NCI-H1436 (cell line): ENCODE results near the gene EXOC3L4.

Experiments
- DNase-seq: peaks from one replicate; lab custom pipeline; 2025; lab: John Stamatoyannopoulos, UW

Gene EXOC3L4

GRCh38 chr14:103121846-103122584, 27.5 kb downstream of the EXOC3L4 start:
- peak; percentile 97 for DNase-seq

GRCh38 chr14:103122585-103122946, 28.0 kb downstream of the EXOC3L4 start:
- DNase-seq: no peak

GRCh38 chr14:103122947-103123633, 28.6 kb downstream of the EXOC3L4 start, which contains the start of gene TNFAIP2:
TNFAIP2 (plus strand) TSS chr14:103123461; CDS start chr14:103126458, 2,997 bp downstream.
- peak; percentile 56 for DNase-seq

DNA sequence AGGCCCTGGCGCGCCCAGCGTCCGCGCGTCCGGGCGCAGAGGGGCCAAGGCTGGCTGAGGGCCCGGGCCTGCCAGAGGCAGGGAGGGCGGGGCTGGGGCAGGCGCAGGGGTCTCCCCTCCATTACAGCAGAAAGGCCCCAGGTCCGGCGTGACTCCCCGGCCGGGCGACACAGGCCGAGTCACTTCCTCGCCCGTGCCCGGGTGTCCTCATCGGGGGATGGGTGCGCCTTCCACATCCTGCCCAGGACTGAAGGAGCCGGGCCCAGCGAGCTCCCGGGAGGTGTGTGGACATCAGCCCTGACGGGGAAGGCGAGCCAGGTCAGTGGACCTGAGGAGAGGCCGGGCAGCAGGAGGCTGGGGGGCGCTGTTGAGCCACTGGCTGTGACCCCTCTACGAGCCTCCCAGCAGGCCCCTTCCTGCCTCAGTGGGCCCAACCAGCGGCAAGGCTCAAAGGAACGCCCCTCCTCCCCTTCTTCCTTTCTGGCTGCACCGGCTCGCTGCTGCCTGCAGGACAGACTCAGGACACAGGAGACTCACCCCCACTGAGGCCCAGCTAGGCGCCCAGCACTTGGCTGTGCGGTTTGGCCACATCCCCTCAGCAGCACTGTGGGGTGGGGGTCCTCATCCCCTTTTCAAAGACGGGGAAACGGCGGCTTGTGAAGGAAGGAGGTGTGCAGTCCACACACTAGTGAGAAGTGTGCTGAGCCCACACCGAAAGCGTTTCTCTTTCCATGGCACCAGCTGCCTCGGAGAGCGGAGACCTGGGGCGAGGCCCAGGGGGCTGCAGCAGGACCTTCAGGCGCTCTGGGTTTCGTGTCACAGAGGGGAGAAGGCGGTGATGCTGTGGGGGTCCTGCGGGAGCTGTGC, 29.3 kb downstream of the EXOC3L4 start:
- DNase-seq: no peak

DNA sequence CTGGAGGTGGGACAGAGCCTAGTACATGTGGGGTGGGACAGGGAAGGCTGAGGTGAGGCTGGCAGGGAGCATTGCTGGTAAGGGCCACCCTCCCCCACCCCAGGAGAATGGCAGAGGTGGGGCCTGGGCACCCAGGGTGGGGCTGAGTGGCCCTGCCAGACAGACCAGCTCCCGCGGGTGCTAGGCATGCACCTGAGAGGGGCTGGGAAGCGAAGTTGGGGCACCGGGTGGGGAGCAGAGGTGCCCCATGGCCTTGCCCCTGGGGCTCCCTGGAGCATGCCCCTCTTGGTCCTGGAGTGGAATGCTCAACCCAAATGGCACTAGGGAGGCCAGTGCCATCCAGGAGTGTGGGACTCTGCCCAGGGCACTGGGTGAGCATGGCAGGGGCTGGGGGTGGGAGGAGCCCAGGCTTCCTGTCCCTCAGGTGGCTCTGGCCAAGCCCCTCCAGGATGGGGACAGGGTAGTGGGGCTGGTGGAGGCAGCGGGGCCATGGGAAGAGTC, 30.0 kb downstream of the EXOC3L4 start:
- DNase-seq: no peak

GRCh38 chr14:103125098-103126070, 30.9 kb downstream of the EXOC3L4 start:
- no peak for DNase-seq

DNA sequence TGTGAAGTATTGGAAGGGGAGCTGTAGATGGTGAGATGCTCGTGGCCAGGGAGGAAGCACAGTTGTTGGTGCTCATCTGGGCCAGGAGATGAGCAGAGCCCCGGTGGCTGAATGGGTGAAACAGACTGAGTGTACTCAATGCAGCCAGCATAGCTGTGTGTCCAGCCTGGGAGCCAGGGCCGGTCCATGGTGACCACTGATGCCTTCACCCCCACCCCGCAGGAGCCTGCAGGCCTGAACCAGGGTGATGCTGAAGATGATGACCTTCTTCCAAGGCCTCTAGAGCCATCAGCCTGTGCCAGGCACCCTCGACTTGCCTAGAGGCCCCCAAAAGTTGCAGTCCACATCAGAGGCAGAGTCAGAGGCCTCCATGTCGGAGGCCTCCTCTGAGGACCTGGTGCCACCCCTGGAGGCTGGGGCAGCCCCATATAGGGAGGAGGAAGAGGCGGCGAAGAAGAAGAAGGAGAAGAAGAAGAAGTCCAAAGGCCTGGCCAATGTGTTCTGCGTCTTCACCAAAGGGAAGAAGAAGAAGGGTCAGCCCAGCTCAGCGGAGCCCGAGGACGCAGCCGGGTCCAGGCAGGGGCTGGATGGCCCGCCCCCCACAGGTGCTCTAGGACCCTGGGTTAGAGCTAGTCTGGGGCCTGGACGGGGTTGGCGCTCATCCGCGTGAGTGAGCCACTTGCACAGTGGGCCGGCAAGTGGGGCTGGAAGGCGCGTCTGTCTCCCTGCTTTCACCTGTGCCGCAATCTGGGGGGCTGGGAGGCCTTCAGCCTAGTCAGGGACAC, 31.8 kb downstream of the EXOC3L4 start:
- no peak for DNase-seq

- no peak for DNase-seq
Observed at GRCh38 chr14:103126873-103127304, 32.4 kb downstream of the EXOC3L4 start.

DNA sequence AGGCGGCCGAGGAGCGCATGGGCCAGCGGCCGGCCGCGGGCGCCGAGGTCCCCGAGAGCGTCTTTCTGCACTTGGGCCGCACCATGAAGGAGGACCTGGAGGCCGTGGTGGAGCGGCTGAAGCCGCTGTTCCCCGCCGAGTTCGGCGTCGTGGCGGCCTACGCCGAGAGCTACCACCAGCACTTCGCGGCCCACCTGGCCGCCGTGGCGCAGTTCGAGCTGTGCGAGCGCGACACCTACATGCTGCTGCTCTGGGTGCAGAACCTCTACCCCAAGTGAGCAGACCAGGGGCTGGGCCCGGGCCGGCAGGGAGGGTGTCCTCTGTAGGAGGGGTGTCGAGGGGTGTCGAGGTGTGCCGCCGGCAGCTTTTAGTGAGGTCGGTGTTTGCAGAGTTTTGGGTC, 32.8 kb downstream of the EXOC3L4 start:
- DNase-seq: no peak

GRCh38 chr14:103127861-103128598, 33.5 kb downstream of the EXOC3L4 start:
- no peak for DNase-seq

DNA sequence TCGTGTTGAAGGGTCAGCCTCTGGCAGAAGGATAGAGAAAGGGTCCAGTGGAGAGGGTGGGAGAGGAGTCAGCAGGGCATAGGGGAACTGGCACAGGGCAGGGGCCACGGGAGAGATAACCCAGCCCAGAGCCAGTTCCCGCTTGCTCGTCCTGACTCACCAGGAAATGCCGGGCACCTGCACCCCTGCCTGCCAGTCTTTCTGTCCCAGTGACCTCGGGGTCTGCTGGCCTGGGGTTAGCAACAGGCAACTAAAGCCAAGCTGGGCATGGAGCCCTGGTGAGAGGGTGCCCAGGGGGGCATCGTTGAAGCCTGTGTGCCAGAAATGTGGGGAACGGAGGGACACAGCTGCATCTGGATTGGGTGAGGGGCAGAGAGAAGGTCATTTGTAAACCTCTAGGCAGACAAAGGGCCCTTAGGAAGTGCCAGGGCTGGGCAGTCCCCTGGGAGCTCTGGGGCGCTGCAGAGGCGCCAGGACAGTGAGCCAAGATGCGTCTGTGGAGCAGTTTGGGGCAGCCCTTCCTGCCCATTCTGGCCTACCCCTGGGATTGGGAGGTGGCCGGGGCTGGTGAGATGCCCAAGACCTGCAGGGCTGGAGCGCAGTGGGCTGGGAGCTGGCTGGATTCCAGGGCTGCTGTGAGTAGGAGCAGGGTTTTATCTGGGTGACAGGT, 34.2 kb downstream of the EXOC3L4 start:
- DNase-seq: no peak

- DNase-seq: no peak
Observed at GRCh38 chr14:103129301-103130016, 34.9 kb downstream of the EXOC3L4 start.

GRCh38 chr14:103130017-103130764, 35.7 kb downstream of the EXOC3L4 start:
- no peak for DNase-seq

- DNase-seq: no peak
Observed at GRCh38 chr14:103130965-103131364, 36.4 kb downstream of the EXOC3L4 start.

DNA sequence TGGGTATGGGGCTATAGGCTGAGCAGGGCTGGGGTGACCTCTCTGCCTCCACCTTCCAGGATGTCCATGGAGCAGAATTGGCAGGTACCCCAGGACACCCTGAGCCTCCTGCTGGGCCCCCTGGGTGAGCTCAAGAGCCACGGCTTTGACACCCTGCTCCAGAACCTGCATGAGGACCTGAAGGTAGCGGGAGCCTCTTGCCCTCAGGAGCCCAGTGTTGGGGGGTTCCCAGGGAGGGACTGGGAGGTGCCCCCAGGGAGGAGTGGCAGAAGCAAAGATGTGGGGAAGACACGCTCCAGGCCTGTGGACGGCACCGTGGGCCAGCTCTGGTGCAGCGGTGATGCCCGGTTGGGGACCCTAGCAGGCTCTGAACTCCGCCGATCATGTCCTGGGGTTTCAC, 37.1 kb downstream of the EXOC3L4 start:
- no peak for DNase-seq

DNA sequence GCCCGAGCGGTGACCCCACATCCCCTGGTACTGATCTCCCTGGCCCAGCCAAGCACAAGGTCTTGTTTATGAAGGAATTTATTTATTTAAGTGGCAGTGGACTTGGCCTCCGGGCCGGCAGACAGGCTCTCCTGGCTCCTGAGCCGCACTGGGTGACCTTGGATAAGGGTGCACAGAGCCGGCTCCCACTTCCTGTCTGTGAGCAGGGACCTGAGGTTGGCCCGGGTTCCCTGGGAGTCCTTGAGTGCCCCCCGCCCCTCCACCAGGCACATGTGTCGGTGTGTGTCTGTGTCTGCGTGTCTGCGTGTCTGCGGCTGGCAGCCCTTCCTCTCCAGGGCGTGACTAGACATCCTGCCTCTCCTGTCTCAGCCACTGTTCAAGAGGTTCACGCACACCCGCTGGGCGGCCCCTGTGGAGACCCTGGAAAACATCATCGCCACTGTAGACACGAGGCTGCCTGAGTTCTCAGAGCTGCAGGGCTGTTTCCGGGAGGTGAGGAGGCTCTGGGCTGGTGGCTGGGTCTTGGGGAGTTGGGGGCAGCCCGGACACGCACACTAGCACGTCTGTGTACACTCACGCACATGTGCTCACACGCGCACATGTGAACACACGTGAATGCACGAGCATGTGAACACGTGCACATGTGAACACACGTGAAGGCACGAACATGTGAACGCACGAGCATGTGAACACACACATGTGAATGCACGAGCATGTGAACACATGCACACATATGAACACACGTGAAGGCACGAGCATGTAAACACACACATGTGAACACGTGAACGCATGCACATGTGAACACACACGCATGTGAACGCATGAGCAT, 38.1 kb downstream of the EXOC3L4 start:
- DNase-seq: no peak
